ENCODE data around the gene MPL.
A peak's percentile ranks its signal among the peaks of the same experiment; 100 is the strongest.

MPL gene

DNA sequence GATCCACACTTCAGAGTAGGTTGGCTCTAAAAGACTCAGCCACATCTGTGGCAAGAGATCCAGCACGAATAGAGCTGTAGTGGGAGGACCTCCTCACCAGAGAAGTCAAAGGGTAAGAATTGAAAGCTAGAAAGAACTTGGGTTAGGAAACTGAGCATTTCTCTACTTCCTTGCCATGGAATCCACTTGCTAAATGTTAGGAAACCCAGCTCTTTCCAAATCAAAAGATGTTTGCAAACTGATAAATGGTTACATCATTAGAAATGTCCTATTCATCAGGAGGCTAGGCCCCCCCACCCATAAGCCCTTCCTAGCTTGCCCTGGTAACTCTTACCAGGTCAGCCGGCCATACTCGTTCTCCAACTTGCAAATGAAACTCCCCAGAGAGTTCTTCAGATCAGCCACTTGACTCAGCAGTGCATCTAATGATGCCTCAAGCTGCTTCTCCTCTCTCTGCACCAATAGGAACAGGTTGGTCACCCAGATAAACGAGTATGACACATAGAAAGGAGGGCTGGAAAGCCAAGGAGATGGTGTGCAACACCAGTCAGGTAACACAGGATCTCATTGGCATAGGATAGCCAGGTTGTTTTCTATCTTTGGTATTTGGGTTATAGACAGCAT, 50.5 kb downstream of the MPL start:
- TF ChIP-seq SNAI2 (CRISPR knock-in tag; IDR thresholded peaks at IDR 0.05): no peak
- TF ChIP-seq, protein P1, sequence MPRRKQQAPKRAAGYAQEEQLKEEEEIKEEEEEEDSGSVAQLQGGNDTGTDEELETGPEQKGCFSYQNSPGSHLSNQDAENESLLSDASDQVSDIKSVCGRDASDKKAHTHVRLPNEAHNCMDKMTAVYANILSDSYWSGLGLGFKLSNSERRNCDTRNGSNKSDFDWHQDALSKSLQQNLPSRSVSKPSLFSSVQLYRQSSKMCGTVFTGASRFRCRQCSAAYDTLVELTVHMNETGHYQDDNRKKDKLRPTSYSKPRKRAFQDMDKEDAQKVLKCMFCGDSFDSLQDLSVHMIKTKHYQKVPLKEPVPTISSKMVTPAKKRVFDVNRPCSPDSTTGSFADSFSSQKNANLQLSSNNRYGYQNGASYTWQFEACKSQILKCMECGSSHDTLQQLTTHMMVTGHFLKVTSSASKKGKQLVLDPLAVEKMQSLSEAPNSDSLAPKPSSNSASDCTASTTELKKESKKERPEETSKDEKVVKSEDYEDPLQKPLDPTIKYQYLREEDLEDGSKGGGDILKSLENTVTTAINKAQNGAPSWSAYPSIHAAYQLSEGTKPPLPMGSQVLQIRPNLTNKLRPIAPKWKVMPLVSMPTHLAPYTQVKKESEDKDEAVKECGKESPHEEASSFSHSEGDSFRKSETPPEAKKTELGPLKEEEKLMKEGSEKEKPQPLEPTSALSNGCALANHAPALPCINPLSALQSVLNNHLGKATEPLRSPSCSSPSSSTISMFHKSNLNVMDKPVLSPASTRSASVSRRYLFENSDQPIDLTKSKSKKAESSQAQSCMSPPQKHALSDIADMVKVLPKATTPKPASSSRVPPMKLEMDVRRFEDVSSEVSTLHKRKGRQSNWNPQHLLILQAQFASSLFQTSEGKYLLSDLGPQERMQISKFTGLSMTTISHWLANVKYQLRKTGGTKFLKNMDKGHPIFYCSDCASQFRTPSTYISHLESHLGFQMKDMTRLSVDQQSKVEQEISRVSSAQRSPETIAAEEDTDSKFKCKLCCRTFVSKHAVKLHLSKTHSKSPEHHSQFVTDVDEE (CRISPR knock-in tag; IDR thresholded peaks at IDR 0.05): no peak
- TF ChIP-seq ISL1 (CRISPR knock-in tag; IDR thresholded peaks at IDR 0.05): no peak
- no peak for ATAC-seq

DNA sequence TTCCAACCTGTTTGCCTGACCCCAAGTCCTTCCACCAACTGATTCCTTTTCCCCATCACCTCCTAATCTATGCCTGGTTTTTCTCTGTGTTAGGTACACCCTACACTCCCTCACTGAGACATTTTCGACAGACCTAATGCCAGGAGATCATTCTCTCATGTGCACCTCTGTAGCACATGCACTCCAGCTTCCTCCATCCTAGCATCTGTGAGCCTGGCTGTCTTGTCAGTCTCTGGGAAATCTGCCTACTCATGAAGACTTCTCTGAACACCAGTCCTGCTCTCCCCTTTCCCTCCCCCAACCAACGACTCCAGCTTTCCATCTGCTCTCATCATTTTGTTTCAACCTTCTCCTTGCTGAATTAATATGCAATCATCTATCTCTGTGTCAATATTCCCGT, 51.0 kb downstream of the MPL start:
- ATAC-seq: no peak
- TF ChIP-seq ZNF565 (CRISPR knock-in tag; conservative IDR thresholded peaks at IDR 0.05; ENCODE audit: low read depth): no peak
- TF ChIP-seq, protein P1 (CRISPR knock-in tag; IDR thresholded peaks at IDR 0.05): no peak
- TF ChIP-seq PPARA (CRISPR knock-in tag; IDR thresholded peaks at IDR 0.05; ENCODE audit: borderline replicate concordance): no peak
- no peak for TF ChIP-seq CSDC2 (CRISPR knock-in tag; IDR thresholded peaks at IDR 0.05)
- no peak for TF ChIP-seq RARB (CRISPR knock-in tag; IDR thresholded peaks at IDR 0.05)
- TF ChIP-seq ZNF70 (CRISPR knock-in tag; IDR thresholded peaks at IDR 0.05): no peak

DNA sequence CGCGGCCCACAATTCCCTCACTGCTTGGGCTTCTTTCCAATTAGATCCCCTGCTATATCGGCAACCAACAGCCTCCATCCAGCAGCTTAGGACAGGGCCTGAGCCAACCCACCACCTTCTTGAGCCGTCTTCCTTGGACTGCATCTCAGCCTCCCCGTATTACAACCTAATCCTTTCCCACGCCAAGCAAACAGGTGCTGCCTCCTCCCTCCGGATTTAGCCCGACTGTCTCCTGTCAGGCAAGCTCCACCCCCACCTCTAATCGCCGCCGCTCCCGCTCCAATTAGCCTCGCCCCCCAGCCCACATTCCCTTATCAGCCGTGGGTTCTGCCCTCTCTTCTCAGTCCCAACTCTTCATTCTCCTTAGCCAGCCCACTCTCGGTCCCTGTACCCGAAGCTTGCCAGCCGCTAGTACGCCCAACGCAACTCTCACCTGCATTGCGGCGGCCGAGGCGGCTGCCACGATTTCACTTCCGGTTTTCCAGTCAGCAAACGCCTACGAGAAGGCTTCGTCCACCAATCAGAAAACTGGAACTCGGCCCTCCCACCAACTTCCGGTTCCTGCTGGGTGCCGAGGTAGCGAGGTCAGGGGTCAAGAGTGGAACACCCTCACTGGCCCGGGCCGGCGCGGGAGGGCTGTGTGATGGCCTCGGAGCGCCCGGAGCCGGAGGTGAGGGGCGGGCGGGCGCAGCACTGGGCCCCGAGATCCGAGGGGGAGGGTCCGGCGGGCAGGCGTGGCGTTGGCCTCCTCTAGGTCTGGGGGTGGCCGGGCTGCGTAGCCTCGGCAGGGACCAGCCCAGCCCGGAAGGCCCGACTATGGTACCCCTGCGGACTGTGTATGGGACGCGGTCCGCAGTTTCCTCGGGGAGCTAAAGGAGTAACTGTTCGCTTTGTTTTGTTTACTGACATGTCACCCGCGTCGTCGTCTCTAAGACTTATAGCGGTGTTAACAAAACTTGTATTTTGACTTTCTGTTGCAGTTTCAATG, 52.0 kb downstream of the MPL start, which contains the start of the genes MED8 and SZT2:
Gene MED8 (minus strand): TSS at position 475 of the 988 bp plus-strand sequence. CDS start 36 bp downstream, at position 439.
Gene SZT2 (plus strand): TSS at position 574 of the 988 bp plus-strand sequence. CDS start 70 bp downstream, at position 644.
- TF ChIP-seq, protein P2, sequence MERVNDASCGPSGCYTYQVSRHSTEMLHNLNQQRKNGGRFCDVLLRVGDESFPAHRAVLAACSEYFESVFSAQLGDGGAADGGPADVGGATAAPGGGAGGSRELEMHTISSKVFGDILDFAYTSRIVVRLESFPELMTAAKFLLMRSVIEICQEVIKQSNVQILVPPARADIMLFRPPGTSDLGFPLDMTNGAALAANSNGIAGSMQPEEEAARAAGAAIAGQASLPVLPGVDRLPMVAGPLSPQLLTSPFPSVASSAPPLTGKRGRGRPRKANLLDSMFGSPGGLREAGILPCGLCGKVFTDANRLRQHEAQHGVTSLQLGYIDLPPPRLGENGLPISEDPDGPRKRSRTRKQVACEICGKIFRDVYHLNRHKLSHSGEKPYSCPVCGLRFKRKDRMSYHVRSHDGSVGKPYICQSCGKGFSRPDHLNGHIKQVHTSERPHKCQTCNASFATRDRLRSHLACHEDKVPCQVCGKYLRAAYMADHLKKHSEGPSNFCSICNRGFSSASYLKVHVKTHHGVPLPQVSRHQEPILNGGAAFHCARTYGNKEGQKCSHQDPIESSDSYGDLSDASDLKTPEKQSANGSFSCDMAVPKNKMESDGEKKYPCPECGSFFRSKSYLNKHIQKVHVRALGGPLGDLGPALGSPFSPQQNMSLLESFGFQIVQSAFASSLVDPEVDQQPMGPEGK (CRISPR knock-in tag; IDR thresholded peaks at IDR 0.05; ENCODE audit: borderline replicate concordance): no peak
- no peak for TF ChIP-seq ZFP3 (CRISPR knock-in tag; IDR thresholded peaks at IDR 0.05)
- TF ChIP-seq CSDC2 (CRISPR knock-in tag; IDR thresholded peaks at IDR 0.05): no peak
- TF ChIP-seq SNAI2 (CRISPR knock-in tag; IDR thresholded peaks at IDR 0.05): no peak
- TF ChIP-seq ZNF565 (CRISPR knock-in tag; conservative IDR thresholded peaks at IDR 0.05; ENCODE audit: low read depth): no peak
- no peak for TF ChIP-seq ARNTL (CRISPR knock-in tag; IDR thresholded peaks at IDR 0.05; ENCODE audit: borderline replicate concordance, low read depth)
- no peak for TF ChIP-seq ESRRG (CRISPR knock-in tag; IDR thresholded peaks at IDR 0.05)
- TF ChIP-seq TOX (CRISPR knock-in tag; IDR thresholded peaks at IDR 0.05; ENCODE audit: borderline replicate concordance): no peak
- TF ChIP-seq ZC3H10 (CRISPR knock-in tag; IDR thresholded peaks at IDR 0.05): no peak
- ATAC-seq: peak; percentile 98

DNA sequence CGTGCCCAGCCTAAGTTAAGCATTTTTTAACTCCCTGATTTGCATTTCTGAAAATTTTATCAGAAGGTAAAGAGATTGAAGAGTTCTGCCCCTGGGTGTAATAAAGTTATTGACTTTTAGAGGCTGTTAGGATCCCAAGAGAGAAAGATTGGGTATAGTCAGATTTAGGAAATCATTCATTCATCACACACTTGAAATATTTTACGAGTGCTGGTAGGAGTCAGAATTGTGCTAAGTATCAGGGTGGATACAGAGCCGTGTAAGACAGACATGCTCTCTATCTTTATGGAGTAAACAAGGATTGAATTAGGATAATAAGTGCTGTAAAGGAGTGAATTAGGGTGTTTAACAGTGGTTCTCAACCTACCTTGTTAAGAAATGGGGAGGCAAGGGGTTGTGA, 55.1 kb downstream of the MPL start:
- no peak for ATAC-seq
- no peak for TF ChIP-seq BACH2 (CRISPR knock-in tag; IDR thresholded peaks at IDR 0.05; ENCODE audit: borderline replicate concordance)
- no peak for TF ChIP-seq ZFP3 (CRISPR knock-in tag; IDR thresholded peaks at IDR 0.05)
- TF ChIP-seq SNAI2 (CRISPR knock-in tag; IDR thresholded peaks at IDR 0.05): no peak
- no peak for TF ChIP-seq ZNF70 (CRISPR knock-in tag; IDR thresholded peaks at IDR 0.05)
- no peak for TF ChIP-seq TCF4 (CRISPR knock-in tag; IDR thresholded peaks at IDR 0.05; ENCODE audit: borderline replicate concordance)
- no peak for TF ChIP-seq ZC3H10 (CRISPR knock-in tag; IDR thresholded peaks at IDR 0.05)

Measured in SK-N-SH treated with all-trans-retinoic acid at 6 μM for 48 hours (cell line).